NCI-H82 treated with DMSO at 0.1 percent for 48 hours (cell line): ENCODE measurements around the gene KDM5B.
"Not testable (repeated sequence)": the region's sequence is repeated elsewhere in the genome, so short reads cannot be mapped to it uniquely, and the experiment has no call there.

Source experiments
- DNase-seq: peaks from one replicate; lab custom pipeline; 2025; ENCODE audit not compliant: unreplicated experiment; lab: John Stamatoyannopoulos, UW

KDM5B gene

DNA sequence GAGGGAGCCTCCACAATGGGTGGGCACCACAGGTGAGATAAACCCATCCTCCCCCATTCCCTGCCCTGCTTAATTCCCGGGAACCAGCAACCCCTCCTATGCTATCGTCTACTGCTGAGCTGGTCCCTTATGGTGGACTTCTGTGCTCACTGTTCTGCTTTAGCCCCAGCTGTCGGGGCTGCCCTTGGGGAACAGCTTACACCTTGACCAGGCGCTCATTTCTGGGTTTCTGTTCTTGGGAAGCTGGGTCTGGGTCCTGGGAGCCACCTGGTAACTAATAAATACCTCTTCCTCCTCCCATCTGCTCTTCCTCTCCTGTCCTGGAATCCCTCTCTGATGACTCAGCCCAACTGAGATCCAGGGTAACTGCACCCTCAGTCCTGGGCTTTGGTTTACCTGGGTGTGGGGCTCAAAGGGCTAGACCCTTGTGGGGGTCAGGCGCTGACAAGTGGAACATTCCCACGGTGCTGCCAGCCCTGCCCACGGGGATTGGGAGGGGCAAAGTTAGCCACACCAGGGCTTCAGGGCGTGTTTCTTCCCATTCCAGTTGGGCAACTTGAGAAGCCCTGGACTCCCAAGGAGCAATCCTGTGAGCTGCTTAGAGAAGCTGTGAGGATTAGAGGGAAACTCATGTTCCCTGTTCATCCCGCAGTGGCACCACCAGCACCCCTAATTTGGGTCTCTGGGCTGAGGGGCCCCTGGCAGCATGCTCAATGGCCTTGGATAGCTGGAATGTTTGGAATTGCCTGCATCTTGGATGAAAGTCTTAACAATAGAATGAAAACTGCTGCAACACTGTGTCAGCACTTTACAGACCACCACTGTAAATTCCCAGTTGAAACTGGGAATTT lies 4.2 kb upstream of the KDM5B start:
- DNase-seq: no peak

DNA sequence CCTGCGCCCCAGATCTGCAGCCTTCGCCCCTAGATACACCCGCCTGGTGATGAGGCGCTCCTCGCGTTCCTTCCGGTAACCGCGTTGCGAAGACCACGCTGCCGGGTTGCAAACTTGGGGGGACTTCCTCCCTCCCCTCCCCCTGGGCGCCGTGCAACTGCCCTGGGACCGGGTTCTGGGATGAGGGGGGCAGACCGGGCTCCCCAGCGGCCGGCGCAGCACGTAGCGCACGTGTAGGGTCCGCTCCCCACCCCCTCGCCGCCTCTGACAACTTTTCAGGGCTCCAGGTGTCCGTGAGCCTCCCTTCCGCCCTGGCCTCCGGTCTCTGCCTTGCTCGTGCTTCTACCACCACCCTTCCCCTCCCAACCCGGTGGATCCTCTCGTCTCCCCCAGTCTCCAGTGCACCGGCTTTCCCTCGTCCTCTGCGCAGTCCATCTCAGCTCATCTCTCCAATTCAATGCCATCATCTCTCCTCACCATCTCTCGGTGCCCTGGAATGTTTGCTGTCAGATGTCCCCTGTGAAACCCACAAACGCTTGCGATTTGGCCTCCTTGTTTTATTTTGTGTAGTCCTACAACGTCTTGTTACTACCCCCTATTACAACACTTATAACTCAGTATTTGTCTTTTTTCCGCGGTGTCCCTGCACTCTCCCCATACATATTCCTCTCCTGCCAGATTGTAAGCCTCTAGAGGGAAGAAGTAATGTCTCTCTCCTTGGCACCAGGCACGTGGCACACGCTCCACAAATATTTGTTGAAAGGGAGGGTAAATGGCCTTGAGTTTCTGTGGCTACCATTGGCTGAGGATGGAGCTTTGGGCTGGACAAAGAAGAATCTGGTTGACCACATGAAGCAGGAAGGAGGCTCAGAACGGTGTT lies 3.3 kb upstream of the KDM5B start:
- DNase-seq: no peak

DNA sequence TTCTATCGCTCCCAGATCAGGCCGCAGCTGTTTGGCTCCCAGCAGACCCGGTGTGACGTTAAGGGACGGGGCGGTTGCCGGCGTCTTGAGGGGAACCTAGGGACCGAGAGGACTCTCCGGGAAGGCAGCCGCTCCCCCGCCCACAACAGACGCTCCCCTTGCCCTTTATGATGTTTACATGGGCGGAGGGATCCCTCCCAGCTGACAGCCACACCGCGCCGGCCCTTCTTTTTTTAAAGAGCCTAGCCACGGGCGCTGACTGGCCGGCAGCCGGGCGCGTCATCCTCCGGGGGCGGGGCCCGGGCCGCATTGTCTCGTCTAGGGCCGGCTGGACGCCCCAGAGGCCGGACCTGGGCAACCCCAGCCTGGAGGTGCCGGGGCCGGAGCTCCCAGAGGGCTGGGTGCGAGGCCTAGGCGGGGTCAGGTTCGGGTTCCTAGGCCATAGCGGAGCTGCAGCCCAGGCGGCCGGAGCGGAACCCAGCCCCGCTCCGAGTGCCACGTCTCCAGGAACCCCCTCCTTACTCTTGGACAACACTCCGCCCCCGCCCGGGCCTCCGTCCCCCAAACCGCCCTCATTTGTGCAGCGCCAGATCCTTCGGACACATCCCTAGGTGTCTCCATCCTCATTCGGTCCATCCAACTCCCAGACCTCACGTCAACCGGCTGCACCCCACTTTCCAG lies 2.5 kb upstream of the KDM5B start, which contains the start of gene PCAT6:
PCAT6 (plus strand) TSS at position 340 of the 681 bp plus-strand sequence.
- DNase-seq: peak; percentile 90

DNA sequence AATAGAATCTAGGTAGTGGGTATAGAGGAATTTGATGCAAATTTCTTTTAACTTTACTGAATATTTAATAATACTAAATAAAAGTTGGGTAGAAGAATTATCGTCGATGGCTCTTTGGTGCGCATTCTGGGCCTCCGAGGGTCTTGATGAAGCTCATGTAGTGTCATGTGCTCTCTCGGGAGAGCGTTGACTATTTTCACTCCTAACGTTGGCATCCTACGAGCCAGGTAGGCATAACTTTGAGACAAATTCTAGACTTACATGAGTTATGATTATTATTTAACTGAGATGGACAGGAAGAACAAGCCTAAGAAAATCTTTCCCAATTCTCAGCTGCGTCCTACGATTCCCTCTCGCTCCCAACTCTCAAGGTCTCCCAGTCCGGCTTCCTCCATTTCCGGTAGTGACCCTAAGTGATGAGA lies 2.0 kb upstream of the KDM5B start:
- no peak for DNase-seq

- no peak for DNase-seq
These were observed 1.5 kb upstream of the KDM5B start for GRCh38 chr1:202809597-202810159.

GRCh38 chr1:202807451-202807925 lies 733 bp downstream of the KDM5B start:
- DNase-seq: no peak

DNA sequence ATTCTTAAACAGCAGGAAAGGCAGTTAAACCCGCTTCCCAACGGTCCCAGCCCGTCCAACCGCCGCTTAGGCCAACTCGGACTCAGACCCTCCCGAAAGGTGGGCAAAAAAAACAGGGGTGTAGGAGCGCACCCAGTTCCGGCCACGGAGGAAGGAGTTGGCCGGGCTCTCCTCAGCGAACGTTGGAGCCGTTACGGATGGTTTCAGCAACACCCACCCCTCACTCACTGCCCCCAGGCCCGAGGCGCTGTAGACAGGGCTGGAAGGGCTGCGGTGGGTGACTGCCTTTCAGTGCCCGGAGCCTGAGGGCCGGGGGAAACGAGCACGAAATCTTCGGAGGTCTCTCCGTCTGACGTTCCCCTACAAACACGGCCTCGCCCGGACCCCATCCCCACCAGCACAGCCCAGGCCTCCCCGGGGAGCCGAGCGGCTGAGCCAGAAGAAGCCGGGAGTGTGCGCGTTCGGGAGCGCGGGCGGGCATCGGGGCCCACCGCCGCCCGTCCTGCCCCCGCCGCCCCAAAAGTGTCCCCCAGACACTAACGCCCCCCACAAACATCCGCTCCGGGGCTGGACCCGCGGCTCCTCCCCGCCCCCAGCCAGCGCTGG lies 1.3 kb downstream of the KDM5B start:
- no peak for DNase-seq

- DNase-seq: no peak
These were observed 2.1 kb downstream of the KDM5B start for GRCh38 chr1:202805886-202806844.

DNA sequence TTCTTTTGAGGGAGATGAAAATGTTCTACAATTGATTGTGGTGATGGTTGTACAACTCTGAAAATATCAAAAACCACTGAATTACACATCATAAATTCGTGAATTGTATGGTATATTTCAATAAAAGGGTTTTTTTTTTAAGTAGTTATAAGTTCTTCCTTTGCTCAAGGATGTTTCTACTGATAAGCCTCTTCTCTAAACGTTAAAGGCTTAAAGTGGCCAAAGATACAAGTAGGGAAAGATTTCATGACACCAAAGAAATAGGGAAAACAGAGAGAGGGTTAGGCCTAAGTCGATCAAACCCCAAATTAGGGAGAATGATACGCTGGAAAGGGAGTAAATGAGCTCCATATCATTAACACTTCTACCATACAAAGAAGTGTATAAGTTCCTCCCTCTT lies 4.1 kb downstream of the KDM5B start:
- DNase-seq: no peak

DNA sequence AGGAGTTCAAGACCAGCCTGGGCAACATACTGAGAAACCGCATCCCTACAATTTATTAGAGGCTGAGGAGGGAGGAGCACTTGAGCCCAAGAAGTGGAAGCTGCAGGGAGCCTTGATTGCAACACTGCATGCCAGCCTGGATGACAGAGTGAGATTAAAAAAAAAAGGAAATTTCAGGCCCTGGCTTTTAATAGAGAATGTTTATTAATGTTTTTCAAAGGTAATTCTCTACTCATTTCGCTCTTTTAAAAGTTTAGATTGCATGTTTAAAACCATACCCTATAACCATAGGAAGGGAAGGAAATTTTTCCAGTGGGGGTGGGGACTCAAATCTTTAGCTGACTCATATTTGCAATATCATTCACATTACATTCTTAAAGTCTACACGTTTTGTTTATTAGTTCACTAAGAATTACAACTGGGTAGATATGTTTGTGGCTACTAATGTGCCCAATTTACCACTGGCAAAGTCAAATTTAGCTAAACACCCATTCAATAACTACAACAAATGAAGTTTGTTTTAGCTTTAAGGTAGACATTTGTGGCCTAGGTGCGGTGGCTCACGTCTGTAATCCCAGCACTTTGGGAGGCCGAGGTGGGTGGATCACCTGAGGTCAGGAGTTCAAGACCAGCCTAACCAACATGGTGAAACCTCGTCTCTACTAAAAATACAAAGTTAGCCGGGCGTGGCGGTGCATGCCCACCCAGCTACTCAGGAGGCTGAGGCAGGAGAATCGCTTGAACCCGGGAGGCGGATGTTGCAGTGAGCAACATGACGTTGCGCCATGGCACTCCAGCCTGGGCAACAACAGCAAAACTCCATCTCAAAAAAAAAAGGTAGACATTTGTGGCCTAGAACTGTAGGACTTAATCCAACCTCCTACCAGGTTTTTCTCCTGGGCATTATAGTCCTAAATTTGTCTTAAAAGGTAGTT lies 5.0 kb downstream of the KDM5B start:
- no peak for DNase-seq

GRCh38 chr1:202802034-202802433 lies 6.2 kb downstream of the KDM5B start:
- no peak for DNase-seq

- DNase-seq: no peak
These were observed 7.0 kb downstream of the KDM5B start for GRCh38 chr1:202801175-202801574.

DNA sequence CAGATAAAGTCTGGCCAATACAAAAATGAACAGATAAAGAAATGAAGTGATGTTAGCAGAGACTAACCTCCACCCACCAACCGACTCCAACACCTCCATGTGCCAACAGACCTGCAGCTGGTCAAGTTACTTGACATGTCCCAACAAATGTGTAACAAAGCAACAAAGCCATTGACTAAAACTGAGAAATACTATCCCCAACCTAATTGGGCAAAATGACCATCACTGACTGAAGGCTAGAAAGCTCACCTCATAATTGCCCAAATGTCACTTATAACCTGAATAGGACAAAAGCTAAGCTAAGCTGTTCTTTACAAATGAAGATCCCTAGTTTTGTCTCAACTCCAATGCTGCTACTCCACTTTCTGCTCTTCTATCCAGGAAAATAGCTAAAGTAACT lies 7.5 kb downstream of the KDM5B start:
- DNase-seq: no peak

DNA sequence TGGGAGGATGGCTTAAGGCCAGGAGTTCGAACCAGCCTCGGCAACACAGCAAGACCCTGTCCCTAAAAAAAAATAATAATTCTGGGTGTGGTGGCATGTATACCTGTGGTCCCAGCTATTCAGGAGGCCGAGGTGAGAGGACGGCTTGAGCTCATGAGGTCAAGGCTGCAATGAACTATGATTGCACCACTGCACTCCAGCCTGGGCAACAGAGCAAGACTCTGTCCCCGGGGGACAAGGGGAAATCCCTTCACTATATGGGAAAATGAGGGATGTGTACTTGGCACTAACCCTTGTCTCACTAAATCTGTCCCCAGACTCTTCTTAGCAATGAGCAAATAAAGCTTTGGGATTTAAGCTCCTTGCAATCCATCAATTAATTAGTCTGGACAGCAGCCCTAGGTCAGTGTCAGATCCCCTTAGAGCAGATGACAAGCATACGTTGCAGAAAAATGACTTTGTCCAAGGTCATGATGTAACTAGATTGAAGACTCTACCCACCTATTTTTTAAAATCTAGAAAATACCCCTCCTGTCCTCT lies 9.4 kb downstream of the KDM5B start:
- DNase-seq: peak; percentile 91

GRCh38 chr1:202798260-202798659 lies 10.0 kb downstream of the KDM5B start:
- DNase-seq: no peak

- DNase-seq: no peak
These were observed 11.6 kb downstream of the KDM5B start for GRCh38 chr1:202796670-202797069.

DNA sequence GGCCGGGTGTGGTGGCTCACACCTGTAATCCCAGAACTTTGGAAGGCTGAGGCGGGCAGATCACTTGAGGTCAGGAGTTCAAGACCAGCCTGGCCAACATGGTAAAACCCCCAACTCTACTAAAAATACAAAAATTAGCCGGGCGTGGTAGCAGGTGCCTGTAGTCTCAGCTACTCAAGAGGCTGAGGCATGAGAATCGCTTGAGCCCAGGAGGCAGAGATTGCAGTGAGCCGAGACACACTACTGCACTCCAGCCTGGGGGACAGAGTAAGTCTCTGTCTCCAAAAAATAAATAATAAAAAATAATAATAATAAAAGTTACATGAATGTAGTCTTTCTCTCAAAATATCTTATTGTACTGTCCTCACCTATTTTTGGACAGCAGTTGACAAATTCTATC lies 13.3 kb downstream of the KDM5B start:
- DNase-seq: not testable (repeated sequence)
